ENCODE results near the gene SKOR2.
"Not testable (repeated sequence)": the region's sequence is repeated elsewhere in the genome, so short reads cannot be mapped to it uniquely, and the experiment has no call there.

SKOR2 gene

GRCh38 chr18:47168509-47168908 lies 83.0 kb downstream of the SKOR2 start:
- H3K4me3 ChIP-seq (ENCODE audit: control insufficient read depth, low read depth, low read length) = no peak overlapping the region
- TF ChIP-seq CTCF (IDR thresholded peaks at IDR 0.05; ENCODE audit: control insufficient read depth, insufficient read depth, low read depth, low read length, missing control alignments) = no peak
- no peak for DNase-seq (ENCODE audit: low read depth)

GRCh38 chr18:47166294-47166693 lies 85.2 kb downstream of the SKOR2 start:
- no peak overlapping the region for H3K4me3 ChIP-seq (ENCODE audit: control insufficient read depth, low read depth, low read length)
- TF ChIP-seq CTCF (IDR thresholded peaks at IDR 0.05; ENCODE audit: control insufficient read depth, insufficient read depth, low read depth, low read length, missing control alignments) = no peak
- DNase-seq (ENCODE audit: low read depth) = no peak

- DNase-seq (ENCODE audit: low read depth) = no peak
- H3K4me3 ChIP-seq (ENCODE audit: control insufficient read depth, low read depth, low read length) = no peak overlapping the region
- TF ChIP-seq CTCF (IDR thresholded peaks at IDR 0.05; ENCODE audit: control insufficient read depth, insufficient read depth, low read depth, low read length, missing control alignments) = no peak
Observed at GRCh38 chr18:47163241-47163640, 88.2 kb downstream of the SKOR2 start.

- no peak for TF ChIP-seq CTCF (IDR thresholded peaks at IDR 0.05; ENCODE audit: control insufficient read depth, insufficient read depth, low read depth, low read length, missing control alignments)
- DNase-seq (ENCODE audit: low read depth) = no peak
- no peak overlapping the region for H3K4me3 ChIP-seq (ENCODE audit: control insufficient read depth, low read depth, low read length)
Observed at GRCh38 chr18:47160256-47160655, 91.2 kb downstream of the SKOR2 start.

- H3K4me3 ChIP-seq (ENCODE audit: control insufficient read depth, low read depth, low read length); DNase-seq (ENCODE audit: low read depth): not testable (repeated sequence)
Observed at GRCh38 chr18:47158404-47158803, 93.1 kb downstream of the SKOR2 start.
